Neural crest cell (in vitro differentiated cells): Measurements from ENCODE around the gene GRIP2. TPM values are rescaled to one million over a fixed set of nuclear protein-coding genes. Genes with fewer than 3 reads are reported as not detected.

ENCODE experiments used
- DNase-seq: peaks from one replicate; pipeline ENCODE4 v3.0.0; 2021; ENCODE audit warnings: low read depth, mixed read lengths, low spot score
- H3K27ac Mint-ChIP-seq: one replicate; pipeline ENCODE4 v1.8.0; 2021; ENCODE audit warnings: mild to moderate bottlenecking, mixed read lengths; ENCODE audit not compliant: unreplicated experiment
- H3K27me3 Mint-ChIP-seq: 2 replicates; pipeline ENCODE4 v1.8.0; 2021; ENCODE audit warnings: low read depth, mild to moderate bottlenecking, mixed read lengths
- H3K36me3 Mint-ChIP-seq: 2 replicates; pipeline ENCODE4 v1.8.0; 2021; ENCODE audit warnings: low read depth, mild to moderate bottlenecking, mixed read lengths
- H3K4me1 Mint-ChIP-seq: 2 replicates; pipeline ENCODE4 v1.8.0; 2021; ENCODE audit warnings: mixed read lengths
- H3K4me3 Mint-ChIP-seq: one replicate; pipeline ENCODE4 v1.8.0; 2021; ENCODE audit warnings: mild to moderate bottlenecking, mixed read lengths
- H3K9me3 Mint-ChIP-seq: 2 replicates; pipeline ENCODE4 v1.8.0; 2021; ENCODE audit warnings: mixed read lengths
- total RNA-seq: library from RNA; stranded (reverse); gene quantifications from 2 replicates; pipeline ENCODE4 v1.2.1, GENCODE V29; 2021
- TF ChIP-seq, protein P1 (sequence below): fragments of 200-600 bp; sonication (generic); conservative IDR thresholded peaks from 2 replicates; pipeline ENCODE4 v1.5.0; 2021; ENCODE audit warnings: antibody characterized with exemption, mild to moderate bottlenecking

Gene GRIP2
- total RNA-seq, 1 donor from 2014 or later, result 3.2 TPM

DNA sequence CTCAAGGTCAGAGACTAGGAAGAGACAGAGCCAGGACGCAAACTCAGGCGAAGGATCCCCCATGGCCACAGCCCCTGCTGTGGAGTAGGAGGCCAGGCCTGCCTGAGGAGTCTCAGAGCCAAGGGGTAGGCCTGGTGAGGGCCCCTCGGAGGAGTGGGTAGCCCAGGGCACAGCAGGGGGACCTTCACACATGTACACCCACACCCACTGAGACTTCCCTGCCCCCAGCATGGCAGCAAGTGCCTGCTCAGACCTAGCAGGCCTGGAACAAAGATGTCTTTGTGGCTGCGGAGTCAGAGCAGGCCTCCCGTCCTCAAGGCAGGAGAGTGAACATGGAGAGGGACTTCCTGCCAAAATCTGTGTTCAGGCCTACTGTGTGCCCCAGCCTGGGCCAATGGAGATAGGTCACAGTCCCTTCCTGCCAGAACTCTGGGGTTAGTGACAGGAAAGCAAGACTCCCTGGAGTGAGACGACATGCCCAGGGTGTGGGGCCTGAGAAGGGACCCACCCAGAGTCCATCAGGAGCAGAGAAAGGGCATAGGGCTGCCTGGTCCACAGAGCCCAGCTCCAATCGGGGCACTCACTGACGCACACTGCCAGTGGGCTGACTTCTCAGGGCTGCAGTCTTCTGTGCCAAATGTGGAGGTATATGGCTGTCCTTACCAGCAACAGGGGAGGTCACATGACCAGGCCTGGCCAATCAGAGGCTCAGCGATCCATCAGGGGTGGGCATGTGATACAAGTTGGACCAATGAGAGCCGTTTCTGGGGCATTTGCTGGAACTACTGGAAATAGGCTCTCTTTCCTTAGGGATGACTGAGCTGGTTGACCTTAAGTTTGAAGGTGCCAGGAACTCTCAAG is 2.3 kb downstream of the GRIP2 start:
- peaks cover 4% of the 10 kb centered on the region for H3K27me3 Mint-ChIP-seq
- peaks cover 48% of the 10 kb centered on the region for H3K4me1 Mint-ChIP-seq
- no peaks in the 10 kb centered on the region for H3K36me3 Mint-ChIP-seq
- peak overlapping the region; percentile 97 for H3K27ac Mint-ChIP-seq
- no peak overlapping the region for H3K4me3 Mint-ChIP-seq
- H3K9me3 Mint-ChIP-seq, result no peaks in the 10 kb centered on the region
- TF ChIP-seq, protein P1, sequence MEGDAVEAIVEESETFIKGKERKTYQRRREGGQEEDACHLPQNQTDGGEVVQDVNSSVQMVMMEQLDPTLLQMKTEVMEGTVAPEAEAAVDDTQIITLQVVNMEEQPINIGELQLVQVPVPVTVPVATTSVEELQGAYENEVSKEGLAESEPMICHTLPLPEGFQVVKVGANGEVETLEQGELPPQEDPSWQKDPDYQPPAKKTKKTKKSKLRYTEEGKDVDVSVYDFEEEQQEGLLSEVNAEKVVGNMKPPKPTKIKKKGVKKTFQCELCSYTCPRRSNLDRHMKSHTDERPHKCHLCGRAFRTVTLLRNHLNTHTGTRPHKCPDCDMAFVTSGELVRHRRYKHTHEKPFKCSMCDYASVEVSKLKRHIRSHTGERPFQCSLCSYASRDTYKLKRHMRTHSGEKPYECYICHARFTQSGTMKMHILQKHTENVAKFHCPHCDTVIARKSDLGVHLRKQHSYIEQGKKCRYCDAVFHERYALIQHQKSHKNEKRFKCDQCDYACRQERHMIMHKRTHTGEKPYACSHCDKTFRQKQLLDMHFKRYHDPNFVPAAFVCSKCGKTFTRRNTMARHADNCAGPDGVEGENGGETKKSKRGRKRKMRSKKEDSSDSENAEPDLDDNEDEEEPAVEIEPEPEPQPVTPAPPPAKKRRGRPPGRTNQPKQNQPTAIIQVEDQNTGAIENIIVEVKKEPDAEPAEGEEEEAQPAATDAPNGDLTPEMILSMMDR, result no peak
- peak; percentile 25 for DNase-seq

GRCh38 chr3:14536837-14537589 is 3.1 kb downstream of the GRIP2 start:
- H3K9me3 Mint-ChIP-seq, result no peaks in the 10 kb centered on the region
- H3K4me1 Mint-ChIP-seq, result peaks cover 48% of the 10 kb centered on the region
- H3K4me3 Mint-ChIP-seq, result no peak overlapping the region

GRCh38 chr3:14536055-14536815 is 3.9 kb downstream of the GRIP2 start:
- Mint-ChIP-seq H3K27me3 (peaks cover 4% of the 10 kb centered on the region), H3K4me3 (no peak overlapping the region), H3K4me1 (peaks cover 48% of the 10 kb centered on the region), H3K9me3 (no peaks in the 10 kb centered on the region), H3K27ac (no peak overlapping the region), H3K36me3 (no peaks in the 10 kb centered on the region)
- TF ChIP-seq, protein P1, result no peak
- no peak for DNase-seq

More at GRCh38 chr3:14536837-14537589, 3.1 kb downstream of the GRIP2 start:
- DNase-seq, result no peak
- Mint-ChIP-seq H3K36me3 (no peaks in the 10 kb centered on the region), H3K27ac (peak overlapping the region; percentile 55), H3K27me3 (peaks cover 4% of the 10 kb centered on the region)
- TF ChIP-seq, protein P1, result no peak

DNA sequence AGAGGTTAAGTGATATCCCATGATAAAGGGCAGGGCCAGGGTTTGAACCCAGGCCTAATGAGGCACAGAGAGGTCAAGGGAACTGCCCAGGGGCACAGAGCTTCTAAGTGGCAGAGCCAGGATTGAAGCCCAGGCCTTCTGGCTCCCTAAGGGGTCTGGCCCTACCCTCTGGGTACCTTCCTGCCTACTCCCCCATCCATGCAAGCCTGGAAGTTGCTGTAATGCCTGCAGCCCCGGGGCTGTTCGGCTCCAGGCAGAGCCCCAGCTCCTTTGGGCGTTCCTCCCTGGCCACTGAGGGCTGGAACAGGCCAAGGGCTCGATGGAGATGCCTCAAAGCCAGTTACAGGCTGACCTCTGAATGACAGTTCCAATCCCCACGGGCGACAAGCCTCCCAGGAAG is 4.5 kb downstream of the GRIP2 start:
- no peak for DNase-seq
- Mint-ChIP-seq H3K27me3 (peaks cover 4% of the 10 kb centered on the region), H3K4me3 (no peak overlapping the region), H3K9me3 (no peaks in the 10 kb centered on the region), H3K4me1 (peaks cover 47% of the 10 kb centered on the region), H3K36me3 (no peaks in the 10 kb centered on the region), H3K27ac (no peak overlapping the region)
- TF ChIP-seq, protein P1, result no peak

GRCh38 chr3:14534516-14535191 is 5.5 kb downstream of the GRIP2 start:
- Mint-ChIP-seq H3K27me3 (peaks cover 4% of the 10 kb centered on the region), H3K4me1 (peaks cover 44% of the 10 kb centered on the region), H3K36me3 (no peaks in the 10 kb centered on the region), H3K27ac (peak overlapping the region; percentile 74), H3K4me3 (peak overlapping the region; percentile 35), H3K9me3 (no peaks in the 10 kb centered on the region)
- TF ChIP-seq, protein P1, result no peak
- DNase-seq, result no peak
